Activated naive CD4-positive, alpha-beta T cell treated with anti-CD3 and anti-CD28 coated beads for 36 hours (primary cell): ENCODE data around the gene RASSF3. TPM values are rescaled to one million over a fixed set of nuclear protein-coding genes. Genes with fewer than 3 reads are reported as not detected.
A peak's percentile ranks its signal among the peaks of the same experiment; 100 is the strongest.
"Not testable (repeated sequence)": the region's sequence is repeated elsewhere in the genome, so short reads cannot be mapped to it uniquely, and the experiment has no call there.

Source experiments
- CTCF ChIA-PET: fragments of 350-600 bp; sonication (Branson Sonifier 250); formaldehyde crosslinking; loops from one replicate; lab custom pipeline; 2021; ENCODE audit warnings: antibody characterized with exemption; lab: Charles Lee
- DNase-seq: peaks from one replicate; pipeline ENCODE4 v3.0.0-alpha.2; 2020
- H3K27ac Mint-ChIP-seq: one replicate; pipeline ENCODE4 v1.8.0; 2021; ENCODE audit warnings: mild to moderate bottlenecking, mixed read lengths
- H3K27me3 Mint-ChIP-seq: one replicate; pipeline ENCODE4 v1.8.0; 2021; ENCODE audit warnings: low read depth, mixed read lengths
- H3K36me3 Mint-ChIP-seq: one replicate; pipeline ENCODE4 v1.8.0; 2021; ENCODE audit warnings: low read depth, mixed read lengths
- H3K4me1 Mint-ChIP-seq: one replicate; pipeline ENCODE4 v1.8.0; 2021; ENCODE audit warnings: low read depth, mixed read lengths
- H3K4me3 Mint-ChIP-seq: one replicate; pipeline ENCODE4 v1.8.0; 2021; ENCODE audit warnings: mild to moderate bottlenecking, moderate library complexity, mixed read lengths
- H3K9me3 Mint-ChIP-seq: one replicate; pipeline ENCODE4 v1.8.0; 2021; ENCODE audit warnings: mixed read lengths
- intact Hi-C: fragments of 100-400 bp; cut with micrococcal nuclease; formaldehyde crosslinking; loops from one replicate; pipeline ENCODE4 v1.15.1; 2023
- total RNA-seq, 2 experiments: library from RNA; stranded (reverse); gene quantifications; one replicate each; pipeline ENCODE4 v1.2.3, GENCODE V29; 2021

RASSF3 gene
- total RNA-seq, 2 experiments from 2014 or later, result 39.4 to 43.8 TPM

DNA sequence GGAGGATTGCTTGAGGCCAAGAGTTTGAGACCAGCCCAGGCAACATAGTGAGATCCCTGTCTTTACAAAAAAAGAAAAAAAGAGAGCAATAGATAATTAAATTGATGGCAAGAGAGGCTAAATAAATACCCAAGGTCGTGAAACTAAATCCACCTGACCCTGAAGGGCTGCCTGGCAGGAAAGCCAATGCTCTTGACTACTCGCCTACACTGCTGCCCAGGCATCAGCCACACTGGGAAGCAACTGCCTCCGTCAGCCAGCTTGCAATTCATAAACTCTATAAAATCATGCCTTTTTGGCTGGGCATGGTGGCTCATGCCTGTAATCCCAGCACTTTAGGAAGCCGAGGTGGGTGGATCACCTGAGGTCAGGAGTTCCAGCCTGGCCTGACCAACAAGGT is 31.7 kb upstream of the RASSF3 start:
- intact Hi-C loops, result no loop called here
- CTCF ChIA-PET, result interaction anchor here (1.2 kb wide), 1 partner anchor 9 kb away, joined by 3 read pairs; no protein-coding TSS in a partner anchor
- H3K4me3 Mint-ChIP-seq, result no peak overlapping the region
- H3K27ac Mint-ChIP-seq, result no peak overlapping the region
- H3K4me1 Mint-ChIP-seq, result peaks cover 14% of the 10 kb centered on the region
- H3K9me3 Mint-ChIP-seq, result peaks cover 9% of the 10 kb centered on the region
- no peaks in the 10 kb centered on the region for H3K36me3 Mint-ChIP-seq
- no peaks in the 10 kb centered on the region for H3K27me3 Mint-ChIP-seq
- no peak for DNase-seq

DNA sequence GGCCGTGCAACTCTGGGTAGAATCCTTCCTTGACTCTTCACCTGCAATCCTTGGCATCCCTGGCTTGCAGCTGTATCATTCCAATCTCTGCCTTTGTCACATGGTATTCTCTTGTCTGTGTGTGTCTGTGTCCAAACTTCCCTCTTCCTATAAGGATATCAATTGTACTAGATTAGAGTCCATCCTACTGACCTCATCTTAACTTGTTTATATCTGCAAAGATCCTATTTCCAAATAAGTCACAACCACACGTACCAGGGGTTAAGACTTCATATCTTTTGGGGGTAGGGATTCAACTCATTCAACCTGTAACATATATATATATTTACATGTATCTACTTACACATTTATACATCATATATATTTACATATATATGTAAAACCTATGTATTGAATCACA is 29.6 kb upstream of the RASSF3 start:
- CTCF ChIA-PET, result interaction anchor here (0.6 to 1.6 kb wide), 4 partner anchors 29 to 120 kb away, joined by 3 to 7 read pairs (median 5); no protein-coding TSS in a partner anchor
- H3K27me3 Mint-ChIP-seq, result no peaks in the 10 kb centered on the region

DNA sequence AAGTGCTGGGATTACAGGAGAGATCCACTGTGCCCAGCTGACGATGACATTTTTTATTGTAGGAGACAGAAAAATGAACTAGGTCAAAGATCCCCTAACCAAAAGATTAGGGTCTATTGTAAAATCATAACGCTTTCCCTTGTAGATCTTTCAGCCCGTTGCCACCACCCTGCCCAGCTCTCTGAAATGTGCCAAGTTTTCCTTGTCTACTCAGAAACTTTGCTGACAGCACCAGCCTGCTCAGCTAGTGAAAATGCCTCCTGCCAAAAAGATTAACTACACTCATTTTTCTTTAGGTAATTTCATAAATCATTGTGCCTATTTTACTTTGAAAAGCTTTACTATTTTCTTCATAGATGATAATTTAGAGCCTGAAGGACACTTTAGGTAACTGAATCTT is 28.2 kb upstream of the RASSF3 start:
- Mint-ChIP-seq H3K4me3 (no peak overlapping the region), H3K27ac (no peak overlapping the region), H3K9me3 (no peaks in the 10 kb centered on the region), H3K36me3 (no peaks in the 10 kb centered on the region), H3K27me3 (no peaks in the 10 kb centered on the region), H3K4me1 (peaks cover 28% of the 10 kb centered on the region)
- no peak for DNase-seq
- CTCF ChIA-PET, result no interaction called here
- intact Hi-C loops, result no loop called here

More for the DNA sequence above, 29.6 kb upstream of the RASSF3 start:
- DNase-seq, result no peak
- H3K27ac Mint-ChIP-seq, result no peak overlapping the region
- H3K4me1 Mint-ChIP-seq, result peaks cover 28% of the 10 kb centered on the region
- no peak overlapping the region for H3K4me3 Mint-ChIP-seq
- intact Hi-C loops, result no loop called here
- H3K9me3 Mint-ChIP-seq, result peaks cover 3% of the 10 kb centered on the region
- H3K36me3 Mint-ChIP-seq, result no peaks in the 10 kb centered on the region

DNA sequence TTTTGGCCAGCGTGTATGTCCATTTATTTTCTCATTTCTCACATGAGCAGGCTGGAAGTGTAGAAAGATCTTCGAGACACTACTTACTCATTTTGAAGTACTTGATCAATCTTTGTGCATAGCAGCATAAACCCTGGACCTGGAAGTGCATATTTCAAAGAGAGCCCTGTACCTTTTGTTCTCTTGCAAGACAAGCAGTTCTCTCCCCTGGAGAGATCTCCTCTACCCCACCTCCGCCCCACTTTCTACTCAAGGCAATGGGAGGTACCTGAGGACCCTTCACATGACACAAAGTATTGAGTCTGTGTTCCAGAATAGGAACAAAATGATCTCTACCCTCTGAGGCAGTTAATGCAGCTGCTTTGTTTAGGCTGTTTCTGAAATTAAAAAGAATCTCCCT is 27.4 kb upstream of the RASSF3 start:
- Mint-ChIP-seq H3K4me3 (peak overlapping the region; percentile 55), H3K36me3 (no peaks in the 10 kb centered on the region), H3K27me3 (no peaks in the 10 kb centered on the region), H3K9me3 (no peaks in the 10 kb centered on the region), H3K4me1 (peaks cover 28% of the 10 kb centered on the region), H3K27ac (no peak overlapping the region)
- CTCF ChIA-PET, result interaction anchor here (0.7 to 0.9 kb wide), 2 partner anchors 11 to 33 kb away, joined by 3 read pairs; no protein-coding TSS in a partner anchor
- no peak for DNase-seq
- intact Hi-C loops, result no loop called here

GRCh38 chr12:64583395-64583770 is 26.9 kb upstream of the RASSF3 start:
- H3K36me3 Mint-ChIP-seq, intact Hi-C loops, H3K27me3 Mint-ChIP-seq, DNase-seq, H3K9me3 Mint-ChIP-seq: not testable (repeated sequence)
- Mint-ChIP-seq H3K4me1 (peaks cover 28% of the 10 kb centered on the region), H3K27ac (peak overlapping the region; percentile 72), H3K4me3 (peak overlapping the region; percentile 55)
- CTCF ChIA-PET, result interaction anchor here (0.7 to 1.3 kb wide), 8 partner anchors 9 to 114 kb away, joined by 3 to 4 read pairs (median 3); no protein-coding TSS in a partner anchor

GRCh38 chr12:64583771-64584421 is 26.4 kb upstream of the RASSF3 start:
- no peaks in the 10 kb centered on the region for H3K9me3 Mint-ChIP-seq
- H3K27me3 Mint-ChIP-seq, result no peaks in the 10 kb centered on the region
- intact Hi-C loops, result loop anchor here (1.0 kb wide), 1 partner anchor 26 kb away; the partner anchor contains the start of gene RASSF3
- CTCF ChIA-PET, result interaction anchor here (0.6 to 1.3 kb wide), 8 partner anchors 9 to 114 kb away, joined by 3 to 4 read pairs (median 3); no protein-coding TSS in a partner anchor
- no peak for DNase-seq
- peak overlapping the region; percentile 72 for H3K27ac Mint-ChIP-seq
- H3K4me1 Mint-ChIP-seq, result peaks cover 28% of the 10 kb centered on the region
- H3K36me3 Mint-ChIP-seq, result no peaks in the 10 kb centered on the region
- peak overlapping the region; percentile 55 for H3K4me3 Mint-ChIP-seq

GRCh38 chr12:64585104-64585503 is 25.2 kb upstream of the RASSF3 start:
- no peak overlapping the region for H3K27ac Mint-ChIP-seq
- H3K4me1 Mint-ChIP-seq, result peaks cover 28% of the 10 kb centered on the region
- no peaks in the 10 kb centered on the region for H3K9me3 Mint-ChIP-seq
- no peaks in the 10 kb centered on the region for H3K36me3 Mint-ChIP-seq
- DNase-seq, result no peak
- intact Hi-C loops, result no loop called here
- CTCF ChIA-PET, result interaction anchor here (0.6 to 1.2 kb wide), 2 partner anchors 43 to 112 kb away, joined by 3 read pairs; no protein-coding TSS in a partner anchor
- no peak overlapping the region for H3K4me3 Mint-ChIP-seq
- H3K27me3 Mint-ChIP-seq, result no peaks in the 10 kb centered on the region

- Mint-ChIP-seq H3K27me3 (no peaks in the 10 kb centered on the region), H3K4me3 (no peak overlapping the region), H3K4me1 (peaks cover 24% of the 10 kb centered on the region), H3K9me3 (no peaks in the 10 kb centered on the region), H3K27ac (no peak overlapping the region), H3K36me3 (no peaks in the 10 kb centered on the region)
- intact Hi-C loops, result loop anchor here (1.0 kb wide), 1 partner anchor 110 kb away; no protein-coding TSS in a partner anchor
- DNase-seq, result no peak
- CTCF ChIA-PET, result interaction anchor here (1.0 kb wide), 1 partner anchor 111 kb away, joined by 3 read pairs; no protein-coding TSS in a partner anchor
These were observed 22.8 kb upstream of the RASSF3 start for GRCh38 chr12:64587447-64587846.

DNA sequence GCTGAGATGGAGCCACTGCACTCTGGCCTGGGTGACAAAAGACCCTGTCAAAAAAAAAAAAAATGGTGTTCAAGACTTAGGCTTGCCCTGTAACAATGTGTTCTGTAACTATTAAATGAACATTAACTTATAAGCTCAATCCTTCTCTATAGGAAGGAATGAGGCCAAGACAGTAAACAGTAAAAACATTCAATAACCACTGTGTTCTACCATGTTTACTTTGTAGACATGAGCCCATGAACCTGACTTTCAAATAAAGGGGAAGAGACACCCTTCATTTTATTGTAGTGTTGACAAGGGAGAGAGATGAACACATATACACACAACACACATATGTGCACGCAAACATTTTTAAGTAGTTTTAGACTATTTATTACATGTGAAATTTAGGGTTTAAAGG is 20.1 kb upstream of the RASSF3 start:
- H3K9me3 Mint-ChIP-seq, result no peaks in the 10 kb centered on the region
- no peak for DNase-seq
- intact Hi-C loops, result no loop called here
- H3K4me1 Mint-ChIP-seq, result peaks cover 5% of the 10 kb centered on the region
- H3K4me3 Mint-ChIP-seq, result no peak overlapping the region
- H3K36me3 Mint-ChIP-seq, result no peaks in the 10 kb centered on the region
- no peaks in the 10 kb centered on the region for H3K27me3 Mint-ChIP-seq
- H3K27ac Mint-ChIP-seq, result no peak overlapping the region
- CTCF ChIA-PET, result interaction anchor here (0.7 to 1.2 kb wide), 4 partner anchors 40 to 108 kb away, joined by 3 to 5 read pairs (median 3); no protein-coding TSS in a partner anchor

- H3K36me3 Mint-ChIP-seq, result no peaks in the 10 kb centered on the region
- intact Hi-C loops, result loop anchor here (5.0 kb wide), 1 partner anchor 139 kb away; no protein-coding TSS in a partner anchor
- CTCF ChIA-PET, result interaction anchor here (0.7 kb wide), 1 partner anchor 201 kb away, joined by 3 read pairs; no protein-coding TSS in a partner anchor
These were observed 14.2 kb upstream of the RASSF3 start for GRCh38 chr12:64595863-64596793.

DNA sequence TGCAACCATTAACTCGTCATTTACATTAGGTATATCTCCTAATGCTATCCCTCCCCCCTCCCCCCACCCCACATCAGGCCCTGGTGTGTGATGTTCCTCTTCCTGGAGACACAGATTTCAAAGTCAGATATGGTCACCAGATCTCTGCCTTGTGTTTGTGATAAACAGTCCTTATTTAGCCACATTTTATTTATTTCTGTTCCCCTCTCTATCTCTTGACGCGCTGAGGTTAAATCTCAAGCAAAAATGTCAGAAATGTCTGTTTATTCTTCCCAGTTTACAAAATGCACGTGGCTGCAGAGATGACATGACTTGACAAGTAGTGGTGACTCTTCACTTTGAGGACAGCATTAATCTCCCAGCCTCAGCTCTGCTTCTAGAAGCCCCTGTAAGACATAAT is 11.5 kb upstream of the RASSF3 start:
- no peak overlapping the region for H3K27ac Mint-ChIP-seq

More at GRCh38 chr12:64595863-64596793, 14.2 kb upstream of the RASSF3 start:
- no peak overlapping the region for H3K4me3 Mint-ChIP-seq
- H3K9me3 Mint-ChIP-seq, result peaks cover 3% of the 10 kb centered on the region
- H3K4me1 Mint-ChIP-seq, result peaks cover 42% of the 10 kb centered on the region
- no peak overlapping the region for H3K27ac Mint-ChIP-seq
- H3K27me3 Mint-ChIP-seq, result no peaks in the 10 kb centered on the region
- DNase-seq, result no peak

DNA sequence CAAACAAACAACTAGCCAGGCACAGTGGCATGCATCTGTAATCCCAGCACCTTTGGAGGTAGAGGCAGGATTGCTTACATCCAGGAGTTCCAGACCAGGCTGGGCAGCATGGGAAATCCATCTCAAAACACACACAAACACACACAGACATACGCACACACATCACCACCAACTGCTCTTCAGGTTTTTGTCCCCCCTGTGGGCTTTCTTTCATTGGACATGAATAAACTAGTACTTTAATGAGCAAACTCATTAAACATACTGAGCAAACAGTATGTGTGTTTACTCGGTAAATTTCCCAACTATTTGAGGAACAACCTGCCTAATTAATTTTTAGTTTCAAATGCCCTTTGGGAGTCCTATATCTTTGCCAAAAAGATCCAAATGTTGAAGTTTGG is 10.1 kb upstream of the RASSF3 start:
- intact Hi-C loops, result no loop called here
- H3K4me3 Mint-ChIP-seq, result peak overlapping the region; percentile 75
- peaks cover 42% of the 10 kb centered on the region for H3K4me1 Mint-ChIP-seq
- peaks cover 3% of the 10 kb centered on the region for H3K9me3 Mint-ChIP-seq
- no peak for DNase-seq
- CTCF ChIA-PET, result interaction anchor here (1.7 kb wide), 2 partner anchors 95 to 98 kb away, joined by 6 read pairs; no protein-coding TSS in a partner anchor
- no peak overlapping the region for H3K27ac Mint-ChIP-seq
- H3K27me3 Mint-ChIP-seq, result no peaks in the 10 kb centered on the region
- no peaks in the 10 kb centered on the region for H3K36me3 Mint-ChIP-seq

More for the DNA sequence above, 11.5 kb upstream of the RASSF3 start:
- DNase-seq, result no peak
- H3K36me3 Mint-ChIP-seq, result no peaks in the 10 kb centered on the region
- peak overlapping the region; percentile 75 for H3K4me3 Mint-ChIP-seq
- CTCF ChIA-PET, result no interaction called here
- peaks cover 47% of the 10 kb centered on the region for H3K4me1 Mint-ChIP-seq
- H3K27me3 Mint-ChIP-seq, result no peaks in the 10 kb centered on the region
- peaks cover 3% of the 10 kb centered on the region for H3K9me3 Mint-ChIP-seq
- intact Hi-C loops, result loop anchor here (5.0 kb wide), 1 partner anchor 142 kb away; no protein-coding TSS in a partner anchor
